ENCODE measurements around the gene COL28A1.

GRCh38 chr7:7446616-7447015 is 89.1 kb downstream of the COL28A1 start:
- TF ChIP-seq CTCF (IDR thresholded peaks at IDR 0.05) (no peak), EP300 (IDR thresholded peaks at IDR 0.05) (no peak)
